Measurements from ENCODE around the gene RNF181. TPM values are rescaled to one million over a fixed set of nuclear protein-coding genes. Genes with fewer than 3 reads are reported as not detected.

The RNF181 gene
- total RNA-seq, 1 experiment from 2014 or later = 156 TPM

- H3K36me3 ChIP-seq (ENCODE audit: control insufficient read depth, insufficient read depth, low read length) = no peaks in the 10 kb centered on the region
- H3K27ac ChIP-seq (ENCODE audit: low read length) = no peak overlapping the region
- no TSS peak for BruUV-seq (replicated peaks)
- ChIA-PET POLR2A (interaction anchor here (0.7 kb wide), 1 partner anchor 15 kb away, joined by 4 read pairs; no protein-coding TSS in a partner anchor), CTCF (no interaction called here)
- TF ChIP-seq POLR2AphosphoS5 (IDR thresholded peaks at IDR 0.05; ENCODE audit: low read depth, low read length) (no peak), TCF7L2 (IDR thresholded peaks at IDR 0.05; ENCODE audit: low read depth, low read length) (no peak), SIN3A (IDR thresholded peaks at IDR 0.05; ENCODE audit: borderline replicate concordance, insufficient read depth, low read depth, low read length) (no peak)
- TF ChIP-seq, protein P1, sequence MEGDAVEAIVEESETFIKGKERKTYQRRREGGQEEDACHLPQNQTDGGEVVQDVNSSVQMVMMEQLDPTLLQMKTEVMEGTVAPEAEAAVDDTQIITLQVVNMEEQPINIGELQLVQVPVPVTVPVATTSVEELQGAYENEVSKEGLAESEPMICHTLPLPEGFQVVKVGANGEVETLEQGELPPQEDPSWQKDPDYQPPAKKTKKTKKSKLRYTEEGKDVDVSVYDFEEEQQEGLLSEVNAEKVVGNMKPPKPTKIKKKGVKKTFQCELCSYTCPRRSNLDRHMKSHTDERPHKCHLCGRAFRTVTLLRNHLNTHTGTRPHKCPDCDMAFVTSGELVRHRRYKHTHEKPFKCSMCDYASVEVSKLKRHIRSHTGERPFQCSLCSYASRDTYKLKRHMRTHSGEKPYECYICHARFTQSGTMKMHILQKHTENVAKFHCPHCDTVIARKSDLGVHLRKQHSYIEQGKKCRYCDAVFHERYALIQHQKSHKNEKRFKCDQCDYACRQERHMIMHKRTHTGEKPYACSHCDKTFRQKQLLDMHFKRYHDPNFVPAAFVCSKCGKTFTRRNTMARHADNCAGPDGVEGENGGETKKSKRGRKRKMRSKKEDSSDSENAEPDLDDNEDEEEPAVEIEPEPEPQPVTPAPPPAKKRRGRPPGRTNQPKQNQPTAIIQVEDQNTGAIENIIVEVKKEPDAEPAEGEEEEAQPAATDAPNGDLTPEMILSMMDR (IDR thresholded peaks at IDR 0.05) = no peak
- TF ChIP-seq, protein P2, sequence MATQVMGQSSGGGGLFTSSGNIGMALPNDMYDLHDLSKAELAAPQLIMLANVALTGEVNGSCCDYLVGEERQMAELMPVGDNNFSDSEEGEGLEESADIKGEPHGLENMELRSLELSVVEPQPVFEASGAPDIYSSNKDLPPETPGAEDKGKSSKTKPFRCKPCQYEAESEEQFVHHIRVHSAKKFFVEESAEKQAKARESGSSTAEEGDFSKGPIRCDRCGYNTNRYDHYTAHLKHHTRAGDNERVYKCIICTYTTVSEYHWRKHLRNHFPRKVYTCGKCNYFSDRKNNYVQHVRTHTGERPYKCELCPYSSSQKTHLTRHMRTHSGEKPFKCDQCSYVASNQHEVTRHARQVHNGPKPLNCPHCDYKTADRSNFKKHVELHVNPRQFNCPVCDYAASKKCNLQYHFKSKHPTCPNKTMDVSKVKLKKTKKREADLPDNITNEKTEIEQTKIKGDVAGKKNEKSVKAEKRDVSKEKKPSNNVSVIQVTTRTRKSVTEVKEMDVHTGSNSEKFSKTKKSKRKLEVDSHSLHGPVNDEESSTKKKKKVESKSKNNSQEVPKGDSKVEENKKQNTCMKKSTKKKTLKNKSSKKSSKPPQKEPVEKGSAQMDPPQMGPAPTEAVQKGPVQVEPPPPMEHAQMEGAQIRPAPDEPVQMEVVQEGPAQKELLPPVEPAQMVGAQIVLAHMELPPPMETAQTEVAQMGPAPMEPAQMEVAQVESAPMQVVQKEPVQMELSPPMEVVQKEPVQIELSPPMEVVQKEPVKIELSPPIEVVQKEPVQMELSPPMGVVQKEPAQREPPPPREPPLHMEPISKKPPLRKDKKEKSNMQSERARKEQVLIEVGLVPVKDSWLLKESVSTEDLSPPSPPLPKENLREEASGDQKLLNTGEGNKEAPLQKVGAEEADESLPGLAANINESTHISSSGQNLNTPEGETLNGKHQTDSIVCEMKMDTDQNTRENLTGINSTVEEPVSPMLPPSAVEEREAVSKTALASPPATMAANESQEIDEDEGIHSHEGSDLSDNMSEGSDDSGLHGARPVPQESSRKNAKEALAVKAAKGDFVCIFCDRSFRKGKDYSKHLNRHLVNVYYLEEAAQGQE (IDR thresholded peaks at IDR 0.05; ENCODE audit: insufficient read depth in 1 of 2, low read depth in 2 of 2, low read length in 1 of 2) = no peak
- H3K4me1 ChIP-seq (ENCODE audit: control insufficient read depth, insufficient read depth, low read length) = peaks cover 40% of the 10 kb centered on the region
- H3K4me3 ChIP-seq (ENCODE audit: low read depth in 2 of 2, low read length in 2 of 2) = no peak overlapping the region
- intact Hi-C loops (cut with micrococcal nuclease; ENCODE audit: unreplicated experiment) (no loop called here), in situ Hi-C loops (cut with HindIII; ENCODE audit: low pct_unique_long_range_greater_than_20kb, low sequenced_read_pairs) (no loop called here)
- DNase-seq (ENCODE audit: low read depth, low spot score) = no peak
- no peaks in the 10 kb centered on the region for H3K9me3 ChIP-seq (ENCODE audit: control insufficient read depth, insufficient read depth, low read depth, low read length)
- ATAC-seq = no peak
- no peaks in the 10 kb centered on the region for H3K27me3 ChIP-seq (ENCODE audit: control insufficient read depth, insufficient read depth, low read length)
These were observed 15.3 kb upstream of the RNF181 start for GRCh38 chr2:85580206-85580605.

DNA sequence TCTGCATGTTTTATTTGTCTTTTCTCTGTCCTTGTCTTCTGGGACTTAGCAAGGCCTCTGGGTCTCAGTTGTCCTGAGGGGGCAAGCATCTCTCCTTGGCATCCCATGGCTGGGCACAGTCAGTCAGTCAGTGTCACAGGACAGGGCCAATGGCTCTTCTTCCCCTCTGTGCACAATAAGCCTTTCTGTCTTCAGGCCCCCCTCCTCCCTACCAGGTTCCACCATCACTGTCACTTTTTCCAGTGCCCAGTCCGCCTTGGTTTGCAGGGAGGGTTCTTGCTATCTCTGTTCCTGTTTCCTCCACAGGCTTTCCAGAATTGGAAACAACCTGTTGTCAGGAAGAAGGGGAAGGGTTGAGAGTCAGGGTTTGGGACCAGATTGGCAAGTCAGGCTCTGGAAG, 13.1 kb upstream of the RNF181 start:
- ChIA-PET POLR2A (no interaction called here), CTCF (no interaction called here)
- H3K4me3 ChIP-seq (ENCODE audit: low read depth in 2 of 2, low read length in 2 of 2) = no peak overlapping the region
- H3K27me3 ChIP-seq (ENCODE audit: control insufficient read depth, insufficient read depth, low read length) = no peaks in the 10 kb centered on the region
- intact Hi-C loops (cut with micrococcal nuclease; ENCODE audit: unreplicated experiment) (no loop called here), in situ Hi-C loops (cut with HindIII; ENCODE audit: low pct_unique_long_range_greater_than_20kb, low sequenced_read_pairs) (no loop called here)
- TF ChIP-seq POLR2AphosphoS5 (IDR thresholded peaks at IDR 0.05; ENCODE audit: low read depth, low read length) (no peak), SIN3A (IDR thresholded peaks at IDR 0.05; ENCODE audit: borderline replicate concordance, insufficient read depth, low read depth, low read length) (no peak), TCF7L2 (IDR thresholded peaks at IDR 0.05; ENCODE audit: low read depth, low read length) (no peak)
- TF ChIP-seq, protein P1 (IDR thresholded peaks at IDR 0.05) = no peak
- TF ChIP-seq, protein P2 (IDR thresholded peaks at IDR 0.05; ENCODE audit: insufficient read depth in 1 of 2, low read depth in 2 of 2, low read length in 1 of 2) = no peak
- H3K36me3 ChIP-seq (ENCODE audit: control insufficient read depth, insufficient read depth, low read length) = no peaks in the 10 kb centered on the region
- no TSS peak for BruUV-seq (replicated peaks)
- peaks cover 39% of the 10 kb centered on the region for H3K4me1 ChIP-seq (ENCODE audit: control insufficient read depth, insufficient read depth, low read length)
- no peak for ATAC-seq
- DNase-seq (ENCODE audit: low read depth, low spot score) = no peak
- no peaks in the 10 kb centered on the region for H3K9me3 ChIP-seq (ENCODE audit: control insufficient read depth, insufficient read depth, low read depth, low read length)
- H3K27ac ChIP-seq (ENCODE audit: low read length) = no peak overlapping the region

Measured in Panc1 (cell line).